ENCODE data around the gene SLC39A8. TPM values are rescaled to one million over a fixed set of nuclear protein-coding genes. Genes with fewer than 3 reads are reported as not detected.

Gene SLC39A8
- total and polyA plus RNA-seq, 9 of the 15 experiments (the other 6 are each of a cell fraction or from before 2014, with no cell fraction given): 8.2 to 30.3 (median 25.0) TPM

DNA sequence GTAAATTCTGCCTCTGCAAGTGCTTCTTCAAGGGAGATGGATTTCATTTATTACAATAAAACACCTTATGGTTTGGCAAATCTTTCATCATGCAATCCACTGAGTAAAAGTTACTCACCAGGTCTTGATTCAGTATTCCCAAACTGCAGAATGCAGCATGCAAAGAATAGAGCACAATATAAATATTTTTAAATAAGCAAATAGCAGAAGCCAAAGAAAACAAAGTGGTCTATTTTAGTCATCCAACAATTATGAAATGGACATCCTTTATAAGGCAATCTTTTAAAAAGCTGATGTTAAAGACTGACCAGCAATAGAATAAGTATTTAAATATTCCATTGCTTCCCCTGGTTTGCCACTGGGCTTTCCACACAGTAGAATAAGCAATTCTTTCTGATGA, 59.5 kb downstream of the SLC39A8 start (continued):
- TF ChIP-seq, protein P1, sequence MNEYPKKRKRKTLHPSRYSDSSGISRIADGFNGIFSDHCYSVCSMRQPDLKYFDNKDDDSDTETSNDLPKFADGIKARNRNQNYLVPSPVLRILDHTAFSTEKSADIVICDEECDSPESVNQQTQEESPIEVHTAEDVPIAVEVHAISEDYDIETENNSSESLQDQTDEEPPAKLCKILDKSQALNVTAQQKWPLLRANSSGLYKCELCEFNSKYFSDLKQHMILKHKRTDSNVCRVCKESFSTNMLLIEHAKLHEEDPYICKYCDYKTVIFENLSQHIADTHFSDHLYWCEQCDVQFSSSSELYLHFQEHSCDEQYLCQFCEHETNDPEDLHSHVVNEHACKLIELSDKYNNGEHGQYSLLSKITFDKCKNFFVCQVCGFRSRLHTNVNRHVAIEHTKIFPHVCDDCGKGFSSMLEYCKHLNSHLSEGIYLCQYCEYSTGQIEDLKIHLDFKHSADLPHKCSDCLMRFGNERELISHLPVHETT (CRISPR knock-in tag; conservative IDR thresholded peaks at IDR 0.05 in 1 of 2, IDR thresholded peaks at IDR 0.05 in 1 of 2): no peak
- TF ChIP-seq PML (IDR thresholded peaks at IDR 0.05; ENCODE audit: low read length) (no peak), ZNF395 (CRISPR knock-in tag; IDR thresholded peaks at IDR 0.05) (no peak), COPS2 (conservative IDR thresholded peaks at IDR 0.05) (no peak), ETV5 (CRISPR knock-in tag; IDR thresholded peaks at IDR 0.05; ENCODE audit: low read depth) (no peak), POU5F1 (IDR thresholded peaks at IDR 0.05; ENCODE audit: borderline replicate concordance, low read depth, low read length, partially characterized antibody) (no peak), MNT (conservative IDR thresholded peaks at IDR 0.05) (no peak), FOXA3 (CRISPR knock-in tag; conservative IDR thresholded peaks at IDR 0.05 in 1 of 2, IDR thresholded peaks at IDR 0.05 in 1 of 2) (no peak), ZNF197 (CRISPR knock-in tag; IDR thresholded peaks at IDR 0.05; ENCODE audit: low read depth) (no peak)
